Right atrium auricular region (tissue), 2 donors: ENCODE results near the gene ITPR3. TPM values are rescaled to one million over a fixed set of nuclear protein-coding genes. Genes with fewer than 3 reads are reported as not detected.

Source experiments
- DNase-seq: peaks from one replicate; pipeline ENCODE4 v3.0.0-alpha.2; 2019; ENCODE audit warnings: low spot score
- H3K27ac ChIP-seq, 2 donors: fragments of 200-600 bp; sonication (generic); 1 replicate in 1 of 2; 2 replicates in 1 of 2; pipeline ENCODE4 v1.5.1; 2016 to 2019
- H3K27me3 ChIP-seq, 2 donors: fragments of 200-600 bp; sonication (generic); one replicate each; pipeline versions ENCODE4 v1.5.1 to v1.6.0; 2017 to 2019
- H3K36me3 ChIP-seq: fragments of 200-600 bp; sonication (generic); one replicate; pipeline ENCODE4 v1.5.1; 2016
- H3K4me1 ChIP-seq, 2 donors: fragments of 200-600 bp; sonication (generic); one replicate each; pipeline versions ENCODE4 v1.5.1 to v1.6.0; 2017 to 2019
- H3K4me3 ChIP-seq, 2 donors: fragments of 200-600 bp; sonication (generic); 1 replicate in 1 of 2; 2 replicates in 1 of 2; pipeline ENCODE4 v1.5.1; 2017 to 2019; ENCODE audit warnings: mild to moderate bottlenecking in 1 of 2, moderate library complexity in 1 of 2
- H3K9me3 ChIP-seq, 2 donors: fragments of 200-600 bp; sonication (generic); one replicate each; pipeline ENCODE4 v1.5.1; 2019
- total RNA-seq, 2 donors: library from RNA; depleted of rRNA; stranded (reverse); fragments of >200 nt; gene quantifications; one replicate each; pipeline ENCODE4 v1.1.0, GENCODE V29; 2016
- TF ChIP-seq, protein P1 (sequence below), 2 donors: fragments of 200-600 bp; sonication (generic); IDR thresholded peaks; one replicate each; pipeline ENCODE4 v1.5.1; 2019; ENCODE audit warnings: antibody characterized with exemption in 2 of 2

The ITPR3 gene
- total RNA-seq, 2 donors from 2014 or later = 6.2 to 17.7 TPM

DNA sequence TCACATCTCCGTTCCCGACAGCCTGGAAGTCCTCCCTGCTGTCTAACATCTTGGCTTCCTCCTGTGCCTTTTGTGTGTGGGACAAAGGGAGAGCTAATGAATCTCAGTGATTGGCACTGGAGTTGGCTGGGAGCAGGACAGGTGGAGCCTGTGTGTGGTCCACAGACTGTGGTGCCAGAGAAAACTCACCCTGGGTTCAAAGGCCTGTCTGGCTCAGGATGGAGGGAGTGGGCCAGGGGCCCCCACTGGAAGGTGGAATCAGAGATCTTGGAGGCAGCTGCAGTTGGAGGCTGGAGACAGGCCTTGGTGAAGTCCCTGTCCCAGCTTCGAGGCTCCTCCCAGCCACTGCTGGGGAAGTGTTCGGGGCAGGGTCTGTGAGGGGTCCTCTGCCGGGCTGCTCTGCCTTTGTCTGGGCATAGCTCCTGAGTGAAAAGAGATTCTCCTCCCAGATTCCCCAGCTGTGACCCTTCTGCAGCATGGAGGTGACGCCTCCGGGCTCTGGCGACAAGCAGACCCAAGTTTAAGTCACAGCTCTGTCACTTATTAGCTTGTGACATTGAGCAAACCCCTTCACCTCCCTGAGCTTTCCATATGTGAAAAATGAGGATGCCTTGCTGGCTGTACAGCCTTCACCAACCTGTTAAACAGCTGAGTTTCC is 13.9 kb upstream of the ITPR3 start:
- TF ChIP-seq, protein P1, sequence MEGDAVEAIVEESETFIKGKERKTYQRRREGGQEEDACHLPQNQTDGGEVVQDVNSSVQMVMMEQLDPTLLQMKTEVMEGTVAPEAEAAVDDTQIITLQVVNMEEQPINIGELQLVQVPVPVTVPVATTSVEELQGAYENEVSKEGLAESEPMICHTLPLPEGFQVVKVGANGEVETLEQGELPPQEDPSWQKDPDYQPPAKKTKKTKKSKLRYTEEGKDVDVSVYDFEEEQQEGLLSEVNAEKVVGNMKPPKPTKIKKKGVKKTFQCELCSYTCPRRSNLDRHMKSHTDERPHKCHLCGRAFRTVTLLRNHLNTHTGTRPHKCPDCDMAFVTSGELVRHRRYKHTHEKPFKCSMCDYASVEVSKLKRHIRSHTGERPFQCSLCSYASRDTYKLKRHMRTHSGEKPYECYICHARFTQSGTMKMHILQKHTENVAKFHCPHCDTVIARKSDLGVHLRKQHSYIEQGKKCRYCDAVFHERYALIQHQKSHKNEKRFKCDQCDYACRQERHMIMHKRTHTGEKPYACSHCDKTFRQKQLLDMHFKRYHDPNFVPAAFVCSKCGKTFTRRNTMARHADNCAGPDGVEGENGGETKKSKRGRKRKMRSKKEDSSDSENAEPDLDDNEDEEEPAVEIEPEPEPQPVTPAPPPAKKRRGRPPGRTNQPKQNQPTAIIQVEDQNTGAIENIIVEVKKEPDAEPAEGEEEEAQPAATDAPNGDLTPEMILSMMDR (IDR thresholded peaks at IDR 0.05) = no peak
- DNase-seq = no peak
- H3K36me3 ChIP-seq = no peaks in the 10 kb centered on the region
- no peaks in the 10 kb centered on the region for H3K27me3 ChIP-seq
- peaks cover 0 to 43% of the 10 kb centered on the region in 2 donors for H3K4me1 ChIP-seq
- H3K4me3 ChIP-seq = no peak overlapping the region
- H3K27ac ChIP-seq = no peak overlapping the region
- H3K9me3 ChIP-seq = peaks cover 0 to 12% of the 10 kb centered on the region in 2 donors

DNA sequence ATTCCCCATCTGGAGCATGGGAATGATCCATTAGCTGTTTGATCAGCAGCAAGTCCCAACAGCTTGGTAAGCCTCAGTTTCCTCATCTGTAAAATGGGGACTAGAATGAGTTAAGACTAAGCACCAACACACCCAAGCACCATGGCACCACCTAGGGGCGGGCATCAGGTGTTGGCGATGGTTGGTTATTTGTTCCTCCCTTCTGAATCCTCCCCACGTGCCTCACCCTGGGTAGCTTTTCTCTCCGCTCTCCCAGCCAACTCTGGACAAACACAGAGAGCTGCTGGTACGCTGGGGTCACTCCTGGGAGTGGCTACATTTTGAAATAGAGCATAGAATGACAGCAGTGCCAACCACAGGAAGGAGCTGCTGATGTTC is 13.3 kb upstream of the ITPR3 start:
- TF ChIP-seq, protein P1 (IDR thresholded peaks at IDR 0.05) = no peak
- DNase-seq = no peak

DNA sequence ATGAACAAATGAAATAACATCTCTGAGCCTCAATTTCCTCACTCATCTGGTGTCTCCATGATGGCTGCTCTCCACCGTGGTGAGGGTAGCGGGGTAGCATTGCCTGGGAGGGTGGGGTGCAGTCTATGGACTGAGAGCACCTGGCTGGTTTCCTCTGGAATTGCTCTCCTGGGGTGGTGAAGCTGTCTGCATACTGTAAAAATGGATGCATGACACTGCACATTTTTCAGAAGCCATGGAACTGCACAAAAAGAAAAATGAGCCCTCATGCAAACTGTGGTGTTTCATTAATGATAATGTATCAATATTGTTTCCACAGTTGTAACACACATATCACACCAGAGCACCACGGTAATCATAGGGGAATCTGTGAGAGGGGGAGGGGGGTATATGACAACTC is 12.1 kb upstream of the ITPR3 start:
- no peak for DNase-seq
- Histone ChIP-seq H3K27me3 (no peaks in the 10 kb centered on the region), H3K36me3 (no peaks in the 10 kb centered on the region), H3K9me3 (peaks cover 0 to 12% of the 10 kb centered on the region in 2 donors), H3K4me1 (peaks cover 0 to 51% of the 10 kb centered on the region in 2 donors), H3K4me3 (no peak overlapping the region), H3K27ac (no peak overlapping the region)
- TF ChIP-seq, protein P1 (IDR thresholded peaks at IDR 0.05) = no peak

More for the DNA sequence above, 13.3 kb upstream of the ITPR3 start:
- no peak overlapping the region for H3K4me3 ChIP-seq
- no peak overlapping the region for H3K27ac ChIP-seq
- H3K9me3 ChIP-seq = peaks cover 0 to 12% of the 10 kb centered on the region in 2 donors
- H3K27me3 ChIP-seq = no peaks in the 10 kb centered on the region
- H3K36me3 ChIP-seq = no peaks in the 10 kb centered on the region
- peaks cover 0 to 43% of the 10 kb centered on the region in 2 donors for H3K4me1 ChIP-seq

DNA sequence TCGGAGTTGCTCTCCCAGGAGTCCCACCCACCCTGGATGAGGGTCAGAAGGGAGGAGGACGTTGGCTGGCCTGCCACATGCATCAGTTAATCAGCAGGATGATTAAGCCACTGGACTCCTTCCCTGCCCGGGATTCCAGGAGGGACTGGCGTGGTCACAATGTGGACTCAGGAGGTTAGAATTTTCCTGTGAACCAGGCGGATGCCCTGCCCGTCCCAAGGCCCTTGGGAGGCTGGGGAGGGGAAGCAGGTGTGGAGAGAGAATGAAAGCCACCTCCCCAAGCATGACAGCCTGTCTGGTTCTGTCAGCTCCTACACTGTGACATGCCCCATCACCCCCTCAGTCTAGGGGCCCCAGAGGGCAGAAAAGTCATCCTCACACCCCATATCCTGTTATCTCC is 11.6 kb upstream of the ITPR3 start:
- H3K27ac ChIP-seq = peak overlapping the region; percentile 36 to 51

DNA sequence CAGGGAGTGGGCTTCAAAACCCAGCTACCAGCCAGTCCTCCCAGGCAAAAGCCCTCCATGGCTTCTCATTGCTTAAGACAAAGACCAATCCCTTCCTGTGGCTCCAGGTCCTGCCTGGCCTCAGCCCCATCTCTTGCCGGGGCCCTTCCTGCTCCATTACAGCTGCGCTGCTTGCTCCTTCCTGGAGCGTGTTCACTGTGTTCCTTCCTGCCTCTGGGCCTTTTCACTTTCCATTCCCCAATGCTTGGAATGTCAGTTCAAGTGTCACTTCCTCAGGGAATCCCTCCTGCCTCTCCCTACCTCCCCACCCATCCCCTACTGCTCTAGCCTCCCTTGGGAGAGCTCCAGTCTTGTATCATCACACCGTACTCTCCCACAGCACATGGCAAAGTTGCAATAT is 11.1 kb upstream of the ITPR3 start:
- DNase-seq = no peak
- Histone ChIP-seq H3K27me3 (no peaks in the 10 kb centered on the region), H3K36me3 (no peaks in the 10 kb centered on the region), H3K27ac (peak overlapping the region; percentile 36 to 51), H3K4me3 (no peak overlapping the region), H3K4me1 (peaks cover 0 to 54% of the 10 kb centered on the region in 2 donors), H3K9me3 (peaks cover 0 to 2% of the 10 kb centered on the region in 2 donors)
- TF ChIP-seq, protein P1 (IDR thresholded peaks at IDR 0.05) = no peak

More for the DNA sequence above, 11.6 kb upstream of the ITPR3 start:
- Histone ChIP-seq H3K36me3 (no peaks in the 10 kb centered on the region), H3K4me3 (no peak overlapping the region), H3K4me1 (peaks cover 0 to 54% of the 10 kb centered on the region in 2 donors), H3K9me3 (peaks cover 0 to 7% of the 10 kb centered on the region in 2 donors), H3K27me3 (no peaks in the 10 kb centered on the region)
- TF ChIP-seq, protein P1 (IDR thresholded peaks at IDR 0.05) = no peak
- DNase-seq = peak; percentile 83
